Stimulated activated CD8-positive, alpha-beta memory T cell treated with anti-CD3 and anti-CD28 coated beads, Interleukin-12 subunit alpha, Interleukin-12 subunit beta, amount 100 ng/mL, for 24 hours (primary cell): ENCODE data around the gene AUTS2.

Source experiments
- DNase-seq: peaks from one replicate; pipeline ENCODE4 v3.0.0-alpha.2; 2020; ENCODE audit errors: extremely low read depth

The AUTS2 gene

DNA sequence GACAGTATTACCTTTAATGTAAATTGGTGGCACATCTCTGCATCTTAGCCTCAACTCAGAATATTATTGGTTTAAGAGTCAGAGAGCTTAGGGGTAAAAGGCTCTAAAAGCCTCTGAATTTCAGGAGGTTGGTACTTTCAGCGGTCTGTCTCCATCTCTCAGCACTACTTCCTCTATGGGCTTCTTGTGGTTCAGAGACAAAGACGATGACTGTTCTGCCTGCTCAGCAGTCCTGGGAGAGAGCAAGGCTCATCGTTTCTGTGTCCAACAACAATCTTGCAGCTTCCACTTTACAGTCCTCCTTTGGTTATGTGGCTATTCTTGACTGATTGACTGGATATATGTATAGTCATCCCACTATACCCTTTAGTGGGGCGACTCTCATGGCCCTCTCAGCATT lies 394.7 kb downstream of the AUTS2 start:
- DNase-seq: no peak

DNA sequence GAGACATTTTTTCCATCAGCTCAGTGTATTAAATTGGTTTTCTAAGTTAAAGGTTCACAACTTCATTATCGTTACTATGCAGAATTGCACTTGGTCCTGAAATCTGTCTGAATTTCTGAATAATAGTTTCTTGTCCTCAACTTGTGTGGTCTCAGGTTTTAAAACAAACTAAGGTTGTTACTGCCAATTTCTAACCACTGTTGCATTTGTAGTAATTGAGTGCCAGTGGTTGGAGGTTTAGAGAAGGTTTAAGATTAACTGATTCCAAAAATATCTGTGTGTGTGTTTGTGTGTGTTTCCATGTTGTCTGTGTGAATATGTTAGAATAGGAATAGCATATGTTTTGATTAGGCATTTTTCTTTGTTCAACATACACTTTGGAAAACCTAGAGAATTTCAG lies 395.9 kb downstream of the AUTS2 start:
- no peak for DNase-seq

DNA sequence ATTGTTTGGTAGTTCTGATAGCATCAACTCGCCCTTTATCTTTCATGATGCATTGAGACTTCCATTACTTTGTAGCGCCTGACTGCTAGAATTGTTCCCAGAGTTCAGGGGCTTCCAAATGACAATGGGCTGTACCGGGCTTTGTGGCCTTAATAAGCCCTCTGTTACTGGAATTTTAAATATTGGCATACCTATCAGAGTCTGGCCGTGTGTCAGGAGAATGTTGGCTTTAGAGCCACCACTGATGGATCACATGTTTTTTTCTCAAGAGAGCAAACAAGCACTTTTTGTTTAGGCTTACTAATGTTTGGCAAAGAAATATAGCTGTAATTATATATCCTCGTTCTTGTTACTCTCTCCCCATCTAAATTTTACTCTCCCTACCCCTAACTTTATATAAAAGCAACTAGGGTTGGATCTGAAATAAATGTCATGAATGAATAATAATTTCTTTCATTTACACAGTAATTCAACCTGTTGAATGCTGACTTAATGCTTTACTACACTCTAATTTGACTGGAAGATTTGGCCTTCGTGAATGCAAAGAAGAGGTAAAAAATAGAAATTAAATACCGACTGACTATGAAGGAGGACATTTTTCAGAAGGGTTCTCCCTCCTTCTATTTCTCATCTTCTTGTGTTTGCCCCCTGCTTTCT lies 396.7 kb downstream of the AUTS2 start:
- DNase-seq: no peak

DNA sequence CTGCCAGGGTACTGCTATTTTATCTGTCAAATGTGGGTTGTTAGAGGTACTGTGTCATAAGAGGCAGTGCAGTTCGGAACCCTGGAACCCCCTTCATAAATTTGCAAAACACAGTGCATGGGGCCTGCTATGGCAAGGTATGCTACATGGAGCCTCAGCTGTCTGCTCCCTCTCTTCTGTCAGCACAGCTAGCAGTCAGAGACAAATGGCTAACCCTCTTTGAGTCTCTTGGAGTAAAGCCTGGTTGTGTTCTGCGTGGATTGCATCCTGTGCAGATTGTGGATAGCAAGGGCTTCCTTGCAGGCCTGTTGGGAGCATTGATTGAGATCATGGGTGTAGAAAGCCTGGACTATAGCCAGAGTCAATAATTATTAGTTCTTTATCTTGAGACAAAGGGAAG lies 397.8 kb downstream of the AUTS2 start:
- DNase-seq: no peak

DNA sequence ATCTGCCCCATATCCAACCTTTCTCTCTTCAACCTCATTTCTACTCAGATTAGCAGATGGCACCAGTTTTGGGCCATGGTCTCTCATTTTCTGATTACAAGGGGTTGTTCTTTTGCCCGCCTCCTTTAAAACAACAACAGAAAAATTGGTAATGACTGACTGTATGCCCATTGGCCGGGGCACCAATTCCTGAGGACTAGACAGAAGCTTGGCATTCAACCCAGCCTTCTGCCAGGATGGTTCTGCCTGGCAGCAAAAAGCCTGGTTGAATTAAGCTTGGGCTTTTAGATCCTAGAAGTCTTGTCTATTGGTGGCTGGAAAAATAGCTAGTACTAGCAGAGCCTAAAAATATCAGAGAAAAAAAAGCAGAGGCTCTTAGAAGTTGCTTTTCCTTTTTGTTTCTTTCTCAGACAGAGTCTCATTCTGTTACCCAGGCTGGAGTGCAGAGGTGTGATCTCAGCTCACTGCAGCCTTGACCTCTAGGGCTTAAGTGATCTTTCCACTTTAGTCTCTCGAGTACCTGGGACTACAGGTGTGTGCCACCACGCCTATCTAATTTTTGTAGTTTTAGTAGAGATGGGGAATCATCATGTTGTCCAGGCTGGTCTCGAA lies 402.6 kb downstream of the AUTS2 start:
- DNase-seq: no peak

DNA sequence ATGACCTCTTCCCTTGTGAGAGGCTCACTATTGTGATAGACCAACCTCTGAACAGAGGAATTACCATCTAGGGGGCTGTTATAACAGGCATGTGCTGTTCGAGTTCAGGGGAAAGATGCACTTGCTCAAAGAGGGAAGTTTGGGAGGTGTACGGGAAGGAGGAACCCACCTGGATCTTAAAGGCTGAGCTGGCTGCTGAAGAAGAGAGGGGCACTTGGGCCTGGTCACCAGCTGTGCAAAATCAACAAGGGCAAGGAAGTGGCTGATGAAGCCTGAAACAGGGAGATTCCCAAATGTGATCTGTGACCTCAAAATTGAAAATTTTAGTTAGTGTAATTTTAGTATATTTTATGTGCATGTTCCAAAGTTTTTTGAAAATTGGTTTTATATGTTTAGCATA lies 407.2 kb downstream of the AUTS2 start:
- DNase-seq: no peak

DNA sequence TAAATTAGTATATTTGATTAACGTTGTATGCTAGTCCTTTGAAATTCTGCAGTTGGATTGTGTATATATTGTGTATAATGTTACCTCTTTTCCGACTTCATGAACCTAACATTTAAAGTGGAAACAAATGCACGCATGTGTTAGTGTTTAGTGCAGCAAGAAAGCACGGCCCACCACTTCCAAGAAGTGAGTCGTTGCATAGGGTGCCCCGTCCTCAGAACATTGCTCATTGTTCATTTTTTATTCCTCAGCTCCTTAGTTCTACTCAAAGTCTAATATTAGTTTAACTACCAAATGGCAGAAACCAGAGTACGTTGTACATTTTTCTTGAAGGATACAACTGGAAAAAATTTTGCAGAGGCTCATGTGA lies 407.6 kb downstream of the AUTS2 start:
- no peak for DNase-seq

DNA sequence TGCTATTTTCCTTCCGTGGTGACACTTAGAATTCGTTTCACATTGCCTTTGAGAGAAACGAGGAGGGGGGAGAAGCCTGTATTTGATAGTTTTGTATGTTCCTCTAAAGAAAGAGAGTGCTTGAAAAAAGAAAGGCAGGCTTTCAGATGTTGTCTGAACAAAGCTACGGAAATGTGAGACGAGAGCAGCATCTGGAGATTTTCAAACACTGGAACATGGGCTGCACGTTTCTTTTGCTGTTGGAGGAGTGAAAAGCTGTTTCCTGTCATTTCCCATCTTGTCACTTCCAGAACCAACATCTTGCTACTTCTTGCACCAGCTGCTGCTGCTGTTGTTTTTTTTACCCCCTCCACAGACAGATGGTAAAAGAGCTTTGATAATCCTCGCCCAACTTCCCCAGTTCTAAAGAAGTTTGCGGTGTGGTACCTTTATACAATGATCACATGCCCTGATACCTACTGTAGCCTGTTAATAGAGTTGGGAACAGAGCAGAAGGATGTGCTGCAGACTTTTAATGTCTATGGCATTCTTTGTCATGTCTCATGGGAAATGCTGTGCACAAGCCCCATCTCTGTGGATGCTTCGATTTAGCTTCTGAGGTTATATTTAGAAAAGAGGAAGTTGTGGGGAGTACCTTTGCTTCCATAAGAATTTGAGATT lies 408.1 kb downstream of the AUTS2 start:
- no peak for DNase-seq

DNA sequence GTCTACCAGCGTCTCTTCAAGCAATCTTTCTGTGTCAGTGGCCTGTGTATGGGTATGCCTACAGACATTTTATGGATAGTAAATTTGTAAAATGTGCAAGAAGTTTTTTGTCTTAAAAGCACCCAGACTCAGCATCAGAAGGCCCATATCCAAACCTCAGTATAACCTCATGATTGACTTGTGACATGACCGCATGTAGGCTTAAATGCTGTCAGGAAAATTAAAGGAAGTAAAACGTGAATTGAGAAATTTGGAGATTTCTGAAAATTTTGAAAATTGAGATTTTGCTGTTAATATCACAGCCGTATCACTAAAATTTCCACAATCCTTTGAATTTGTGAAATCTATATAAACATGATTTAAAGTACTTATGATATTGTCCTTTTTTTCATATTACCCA lies 410.2 kb downstream of the AUTS2 start:
- DNase-seq: no peak

DNA sequence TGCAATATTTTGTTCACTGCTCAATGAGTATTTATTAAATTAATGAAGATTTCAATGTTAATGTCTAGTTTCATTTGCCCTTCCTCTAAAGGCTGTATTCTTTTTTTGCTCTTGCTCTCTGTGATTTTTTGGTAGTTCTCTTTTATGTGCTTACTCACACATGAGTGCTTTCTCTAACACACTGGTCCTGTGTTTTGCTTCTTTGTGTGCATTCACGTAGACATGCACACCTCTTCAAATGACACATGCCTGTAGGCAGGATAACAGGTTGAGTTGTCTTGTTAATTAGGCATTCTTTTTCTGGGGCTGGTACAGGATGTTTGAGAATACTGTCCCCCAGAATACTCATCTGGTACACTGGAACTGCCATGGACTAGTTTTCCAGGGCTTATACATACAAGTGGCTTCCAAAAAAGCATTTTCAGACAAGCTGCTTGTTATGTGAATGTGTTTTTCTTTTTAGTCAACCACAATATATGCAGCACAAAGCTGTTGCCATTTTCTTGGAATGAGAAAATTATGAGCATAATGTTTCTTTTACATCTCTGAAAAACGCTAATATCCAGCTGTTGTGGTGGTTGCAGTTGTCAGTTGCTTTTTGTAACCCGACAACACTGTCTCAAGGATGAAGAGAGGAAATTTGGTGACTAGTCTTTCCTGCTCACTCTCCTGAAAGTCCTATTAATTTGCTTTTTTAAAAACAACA lies 416.4 kb downstream of the AUTS2 start:
- DNase-seq: no peak

DNA sequence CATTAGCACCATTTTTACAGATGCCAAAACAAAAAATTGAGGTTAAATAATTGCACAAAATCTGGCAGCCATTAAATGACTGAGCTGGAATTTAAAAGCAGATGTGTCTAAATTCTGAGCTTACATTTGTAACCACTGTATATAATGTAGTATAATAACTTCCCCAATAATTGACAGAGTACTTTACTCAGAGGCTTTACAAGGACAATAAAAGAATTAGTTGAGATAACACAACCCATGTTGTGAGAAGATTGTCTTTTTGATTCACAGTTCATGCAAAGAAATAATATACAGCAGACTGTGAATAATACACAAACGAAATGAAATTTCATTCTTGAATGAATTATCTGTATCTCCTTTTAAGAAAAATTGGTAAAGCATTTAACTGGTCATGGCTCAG lies 417.1 kb downstream of the AUTS2 start:
- no peak for DNase-seq

DNA sequence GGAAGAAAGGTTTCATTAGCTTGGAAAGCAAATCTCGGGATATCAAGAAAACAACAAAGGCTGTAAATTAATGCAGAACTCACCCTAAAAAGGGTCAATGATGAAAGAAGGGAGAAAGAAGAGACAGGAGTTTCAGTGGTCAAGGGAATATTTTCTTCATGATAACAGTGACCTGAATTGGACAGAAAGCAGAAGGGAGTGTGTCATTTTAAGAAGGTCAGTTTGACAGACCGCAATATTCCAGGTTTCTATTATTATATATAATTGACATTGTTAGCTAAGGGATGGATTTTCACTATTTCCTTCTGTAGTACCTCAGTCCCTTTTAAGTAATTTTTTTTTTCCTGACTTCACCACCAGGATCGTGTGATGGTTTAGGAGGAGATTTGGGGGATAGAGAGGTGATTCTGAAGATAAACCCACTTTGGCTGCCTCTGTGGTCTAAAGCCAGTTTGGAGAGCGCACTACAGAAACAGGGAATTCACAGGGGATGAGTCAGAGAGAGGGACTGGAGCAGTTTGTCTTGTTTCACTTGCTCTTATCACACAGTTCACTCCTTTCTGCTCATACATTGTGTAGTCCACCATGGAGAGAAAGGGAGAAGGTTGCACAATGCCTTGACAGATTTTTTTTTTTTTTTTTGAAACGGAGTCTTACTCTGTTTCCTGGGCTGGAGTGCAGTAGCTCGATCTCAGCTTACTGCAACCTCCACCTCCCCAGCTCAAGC lies 417.9 kb downstream of the AUTS2 start:
- DNase-seq: no peak

DNA sequence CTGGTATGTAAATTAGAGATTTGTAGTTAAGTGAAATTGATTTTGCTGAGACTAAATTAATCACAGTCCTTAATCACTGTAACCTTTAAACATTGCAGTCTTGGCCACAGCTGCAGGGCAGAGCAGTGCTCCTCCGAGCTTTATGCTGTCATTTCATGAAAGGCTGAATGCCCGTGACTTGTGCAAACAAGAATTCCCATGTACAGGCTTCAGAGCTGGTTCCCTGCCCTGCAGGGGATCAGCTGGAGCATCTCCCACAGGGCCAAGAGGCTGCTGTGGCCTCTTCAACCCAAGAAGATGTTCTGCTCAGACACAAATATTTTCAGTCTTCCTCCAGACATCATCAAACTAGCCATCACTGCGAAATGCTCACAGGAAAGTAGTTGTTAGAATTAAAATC lies 419.1 kb downstream of the AUTS2 start:
- DNase-seq: no peak

DNA sequence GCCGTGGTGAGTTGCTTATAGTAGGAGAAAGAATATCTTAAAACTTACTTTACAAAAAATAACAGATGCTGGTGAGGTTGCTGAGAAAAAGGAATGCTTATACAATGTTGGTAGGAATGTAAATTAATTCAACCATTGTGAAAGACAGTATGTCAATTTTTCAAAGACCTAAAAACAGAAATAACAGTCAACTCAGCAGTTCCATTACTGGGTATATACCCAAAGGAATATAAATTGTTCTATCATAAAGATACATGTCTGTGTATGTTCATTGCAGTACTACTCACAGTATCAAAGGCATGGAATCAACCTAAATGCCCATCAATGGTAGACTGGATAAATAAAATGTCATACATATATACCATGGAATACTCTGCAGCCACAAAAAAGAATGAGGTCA lies 420.4 kb downstream of the AUTS2 start:
- DNase-seq: no peak

DNA sequence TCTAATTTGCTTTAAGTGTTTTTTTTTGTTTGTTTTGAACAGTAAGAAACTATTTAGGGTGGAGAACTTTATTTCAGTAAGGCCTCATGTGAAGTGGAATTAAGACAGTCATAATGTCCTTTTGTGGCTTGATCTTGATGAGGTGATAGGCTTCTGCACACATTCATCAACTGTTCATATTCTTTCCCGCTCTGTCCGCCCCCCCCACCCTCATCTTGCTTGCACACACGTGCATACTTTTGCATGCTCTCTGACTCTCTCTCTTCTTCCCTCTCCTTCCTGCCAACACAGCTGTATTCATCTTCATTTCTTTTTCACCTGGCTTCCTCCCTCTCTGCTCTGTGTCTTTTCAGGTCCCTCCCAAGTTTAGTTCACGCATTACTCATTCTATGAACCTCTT lies 429.6 kb downstream of the AUTS2 start:
- DNase-seq: no peak

DNA sequence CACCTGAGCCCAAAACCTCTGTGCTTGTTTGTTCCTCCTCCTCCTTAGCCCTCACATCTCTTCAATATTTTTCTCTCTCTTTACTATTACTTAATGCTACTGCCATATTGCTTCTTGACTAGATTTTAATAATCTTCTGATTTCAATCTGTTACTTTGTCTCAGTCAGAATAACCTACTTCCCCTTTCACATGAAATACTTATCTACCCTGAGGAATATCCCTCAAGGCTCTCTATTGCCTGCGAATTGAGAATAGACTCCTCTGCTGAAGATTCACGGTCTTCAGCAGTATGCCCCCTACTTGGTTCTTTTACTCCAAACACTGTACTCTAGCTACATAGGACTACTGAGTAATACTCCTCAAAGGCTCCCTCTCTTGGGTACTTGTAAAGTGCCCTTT lies 430.3 kb downstream of the AUTS2 start:
- DNase-seq: no peak

DNA sequence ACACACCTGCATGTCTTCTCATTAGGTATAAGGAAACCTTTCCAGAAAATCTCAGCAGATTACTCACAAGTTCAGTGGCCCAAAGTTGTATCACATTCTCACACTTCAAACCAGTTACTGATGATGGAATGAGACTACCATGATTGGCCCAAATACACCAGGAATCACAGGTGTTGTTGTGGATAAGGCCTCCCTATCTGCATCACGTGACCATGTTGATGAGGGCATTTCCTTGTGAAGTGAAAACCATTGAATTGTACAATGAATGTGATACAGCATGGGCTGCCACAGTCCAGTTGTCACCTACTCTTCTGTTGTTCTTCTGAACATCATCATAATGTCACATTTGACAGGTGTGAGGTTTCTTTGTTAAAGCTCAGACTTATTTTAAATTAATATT lies 431.7 kb downstream of the AUTS2 start:
- DNase-seq: no peak

DNA sequence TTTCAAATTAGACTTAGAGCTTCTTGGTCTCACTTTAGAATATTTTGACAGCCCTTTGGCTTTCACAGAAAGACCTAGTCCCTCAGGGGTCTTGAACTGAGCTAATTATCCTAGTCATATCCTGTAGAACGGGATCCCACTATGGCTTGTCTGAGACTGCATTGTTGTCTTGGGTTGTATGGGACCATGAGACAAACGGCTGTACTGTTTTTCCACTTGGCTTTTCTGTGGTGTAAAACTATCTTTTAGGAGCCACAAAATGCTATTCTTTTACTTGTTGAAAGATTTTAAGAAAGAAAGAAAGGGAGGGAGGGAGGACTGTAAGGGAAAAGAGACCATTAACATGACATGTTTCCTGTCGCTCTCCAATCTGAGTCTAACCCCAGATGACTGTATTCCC lies 432.5 kb downstream of the AUTS2 start:
- no peak for DNase-seq

DNA sequence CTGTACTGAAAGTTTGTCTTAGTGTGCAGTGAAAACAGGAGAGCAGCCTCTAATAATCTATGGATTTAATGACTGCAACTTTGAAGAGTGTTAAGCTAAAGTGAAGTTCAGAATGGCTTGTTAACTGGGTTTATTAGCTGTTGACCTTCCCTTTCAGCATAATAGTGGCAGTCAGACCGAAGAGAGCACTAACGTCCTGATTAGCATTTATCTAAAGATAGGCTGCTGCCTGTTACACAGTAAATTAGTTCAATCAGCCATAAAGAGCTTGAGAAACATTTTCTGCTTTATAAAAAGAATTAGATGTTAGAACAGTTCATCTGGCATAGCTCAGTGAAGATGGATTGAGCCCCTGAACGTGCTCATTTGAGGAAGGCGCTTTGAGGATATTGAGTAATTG lies 433.0 kb downstream of the AUTS2 start:
- no peak for DNase-seq

DNA sequence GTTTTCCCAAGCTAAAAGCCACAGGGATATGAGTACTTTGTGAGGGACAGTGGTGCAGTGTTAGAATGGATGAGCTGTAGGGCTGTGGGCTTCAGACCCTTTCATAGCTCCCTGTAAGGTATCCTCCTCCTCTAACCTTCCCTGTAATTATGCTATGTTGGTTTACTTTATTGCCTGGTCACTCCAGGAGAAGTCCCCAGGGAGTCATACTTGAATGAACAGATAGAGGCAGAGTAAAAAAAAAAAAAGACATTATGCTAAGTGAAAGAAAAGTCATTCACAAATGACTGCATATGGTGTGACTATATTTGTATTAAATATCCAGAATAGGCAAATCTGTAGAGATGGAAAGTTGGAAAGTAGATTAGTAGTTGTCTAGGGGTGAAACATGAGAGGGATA lies 434.4 kb downstream of the AUTS2 start:
- DNase-seq: no peak

DNA sequence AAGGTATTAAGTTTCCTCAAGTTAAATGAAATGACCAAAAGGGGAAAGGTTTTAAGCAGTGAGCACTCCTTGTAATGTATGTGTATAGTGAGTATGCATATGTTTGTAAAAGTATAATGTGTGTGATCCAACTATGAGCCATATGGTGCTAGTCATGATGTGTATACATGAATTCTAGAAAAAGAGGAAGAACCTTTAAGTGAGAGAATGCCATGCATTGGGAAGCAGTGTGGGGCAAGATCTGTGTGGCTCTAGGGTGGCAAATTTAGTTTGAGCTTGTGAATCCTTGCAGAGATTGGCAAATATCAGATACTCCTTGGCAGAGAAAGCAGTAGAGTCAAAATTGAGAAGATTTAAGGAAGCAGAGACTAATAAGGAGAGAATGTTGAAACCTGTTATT lies 435.0 kb downstream of the AUTS2 start:
- no peak for DNase-seq

DNA sequence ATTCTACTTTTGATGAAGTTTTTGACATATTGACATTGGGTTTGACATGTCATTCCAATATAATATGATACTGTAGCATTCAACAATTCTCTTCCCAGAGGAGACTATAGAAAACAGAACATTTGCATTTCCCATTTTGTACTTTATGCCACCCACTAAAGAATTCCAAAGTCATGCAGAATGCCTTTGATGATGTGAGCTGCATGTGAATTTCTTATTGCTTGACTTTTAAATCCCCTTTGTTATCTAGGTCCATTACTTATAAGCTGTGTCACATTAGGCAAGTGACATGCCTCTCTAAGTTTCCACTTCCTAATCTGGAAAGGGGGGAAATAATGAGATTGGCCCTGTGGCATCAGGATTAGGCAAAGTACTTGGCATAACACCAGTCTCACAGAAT lies 436.7 kb downstream of the AUTS2 start:
- no peak for DNase-seq
